ENCODE measurements around the gene LRAT. TPM values are rescaled to one million over a fixed set of nuclear protein-coding genes. Genes with fewer than 3 reads are reported as not detected.

LRAT gene
- total and polyA plus RNA-seq, 12 donors = 0.03 to 0.18 (median 0.13) TPM; not detected in 3

- Histone ChIP-seq H3K4me3 (no peak overlapping the region), H3K36me3 (replicated peaks in 1 of 2) (no peaks in the 10 kb centered on the region)
These were observed 2.6 kb upstream of the LRAT start for GRCh38 chr4:154741131-154741665.

GRCh38 chr4:154741922-154742850 lies 1.6 kb upstream of the LRAT start:
- 3 to 5% (median 4%) methylated on average over 46 to 49 of the region's 49 CpGs for WGBS, 4 donors
- H3K27ac ChIP-seq = no peak overlapping the region
- TF ChIP-seq POLR2A (IDR thresholded peaks at IDR 0.05) (no peak), CTCF (IDR thresholded peaks at IDR 0.05) (no peak)
- H3K36me3 ChIP-seq (replicated peaks in 1 of 2) = no peaks in the 10 kb centered on the region
- DNase-seq = no peak
- intact Hi-C loops (cut with DNase I) = no loop called here
- H3K4me1 ChIP-seq (replicated peaks in 1 of 2) = peaks cover 0 to 26% of the 10 kb centered on the region in 2 donors
- no peaks in the 10 kb centered on the region for H3K9me3 ChIP-seq (replicated peaks in 1 of 3)
- peaks cover 35% of the 10 kb centered on the region for H3K27me3 ChIP-seq
- H3K4me3 ChIP-seq = peak overlapping the region in 1 of 4 donors; percentile 11

More at GRCh38 chr4:154741131-154741665, 2.6 kb upstream of the LRAT start:
- intact Hi-C loops (cut with DNase I) = no loop called here
- H3K27ac ChIP-seq = no peak overlapping the region
- TF ChIP-seq CTCF (IDR thresholded peaks at IDR 0.05) (no peak), POLR2A (IDR thresholded peaks at IDR 0.05) (no peak)
- 14 to 31% (median 28%) methylated on average over 20 of the region's 20 CpGs for WGBS, 4 donors
- peaks cover 35% of the 10 kb centered on the region for H3K27me3 ChIP-seq
- H3K9me3 ChIP-seq (replicated peaks in 1 of 3) = no peaks in the 10 kb centered on the region
- H3K4me1 ChIP-seq (replicated peaks in 1 of 2) = peaks cover 0 to 26% of the 10 kb centered on the region in 2 donors
- DNase-seq = no peak

- DNase-seq = no peak
- TF ChIP-seq CTCF (IDR thresholded peaks at IDR 0.05) (no peak), POLR2A (IDR thresholded peaks at IDR 0.05) (no peak)
- H3K9me3 ChIP-seq (replicated peaks in 1 of 3) = no peaks in the 10 kb centered on the region
- intact Hi-C loops (cut with DNase I) = no loop called here
- H3K36me3 ChIP-seq (replicated peaks in 1 of 2) = no peaks in the 10 kb centered on the region
- 4 to 8% (median 7%) methylated on average over 11 to 31 of the region's 31 CpGs for WGBS, 4 donors
- H3K4me1 ChIP-seq (replicated peaks in 1 of 2) = peaks cover 0 to 26% of the 10 kb centered on the region in 2 donors
- peaks cover 35% of the 10 kb centered on the region for H3K27me3 ChIP-seq
- H3K4me3 ChIP-seq = peak overlapping the region in 1 of 4 donors; percentile 60
- no peak overlapping the region for H3K27ac ChIP-seq
These were observed 634 bp downstream of the LRAT start for GRCh38 chr4:154744341-154744926.

DNA sequence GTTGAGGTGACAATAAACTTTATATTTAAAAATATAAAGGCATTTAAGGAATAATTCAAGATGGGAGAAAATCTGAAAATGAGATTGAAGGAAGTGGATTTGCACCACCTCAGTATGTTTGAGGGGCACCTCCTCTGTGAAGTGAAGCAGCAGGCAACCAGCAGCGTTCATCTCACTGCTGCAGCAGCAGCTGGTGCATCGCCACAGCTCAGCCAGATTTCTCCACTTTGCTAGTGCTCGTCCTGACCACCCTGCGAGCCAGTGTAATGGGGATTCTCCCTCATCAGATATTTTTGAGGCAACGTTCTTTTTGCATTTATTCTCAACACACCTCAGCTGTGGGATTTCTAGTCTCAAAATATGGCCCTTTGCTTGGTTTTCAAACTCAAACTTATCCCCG lies 13.9 kb downstream of the LRAT start:
- Histone ChIP-seq H3K36me3 (replicated peaks in 1 of 2) (no peaks in the 10 kb centered on the region), H3K4me1 (replicated peaks in 1 of 2) (no peaks in the 10 kb centered on the region), H3K27me3 (no peaks in the 10 kb centered on the region), H3K27ac (no peak overlapping the region), H3K9me3 (replicated peaks in 1 of 3) (no peaks in the 10 kb centered on the region), H3K4me3 (no peak overlapping the region)
- intact Hi-C loops (cut with DNase I) = no loop called here
- whole genome bisulfite sequencing, 4 donors = 61 to 77% (median 67%) methylated on average over 6 of the region's 6 CpGs
- DNase-seq = no peak
- TF ChIP-seq CTCF (IDR thresholded peaks at IDR 0.05) (no peak), POLR2A (IDR thresholded peaks at IDR 0.05) (no peak)
